Epithelial cell of esophagus (primary cell): ENCODE measurements around the gene SPATA6L.
A peak's percentile ranks its signal among the peaks of the same experiment; 100 is the strongest.

Source experiments
- DNase-seq: peaks from one replicate; pipeline ENCODE4 v3.0.0; 2010; ENCODE audit warnings: low read depth
- H3K4me3 ChIP-seq: 2 replicates; pipeline ENCODE4 v1.5.1; 2011; ENCODE audit warnings: mild to moderate bottlenecking, low read length, control low read depth
- CTCF ChIP-seq: IDR thresholded peaks from 2 replicates; pipeline ENCODE4 v1.5.1; 2011; ENCODE audit warnings: low read depth, mild to moderate bottlenecking, low read length, control low read depth, inconsistent platforms; ENCODE audit not compliant: insufficient read depth; ENCODE audit errors: missing control alignments

SPATA6L gene

GRCh38 chr9:4678679-4679267, 12.5 kb upstream of the SPATA6L start:
- DNase-seq: no peak
- TF ChIP-seq CTCF: no peak
- H3K4me3 ChIP-seq: peak overlapping the region; percentile 88

GRCh38 chr9:4677392-4677791, 11.1 kb upstream of the SPATA6L start:
- no peak overlapping the region for H3K4me3 ChIP-seq
- no peak for TF ChIP-seq CTCF
- DNase-seq: no peak

GRCh38 chr9:4674783-4675182, 8.5 kb upstream of the SPATA6L start:
- no peak overlapping the region for H3K4me3 ChIP-seq
- DNase-seq: peak; percentile 68
- TF ChIP-seq CTCF: no peak

- no peak for TF ChIP-seq CTCF
- no peak for DNase-seq
- H3K4me3 ChIP-seq: no peak overlapping the region
Measured at GRCh38 chr9:4671737-4672136, 5.5 kb upstream of the SPATA6L start.

- TF ChIP-seq CTCF: no peak
- no peak overlapping the region for H3K4me3 ChIP-seq
- DNase-seq: no peak
Measured at GRCh38 chr9:4670591-4670990, 4.3 kb upstream of the SPATA6L start.

- DNase-seq: no peak
- TF ChIP-seq CTCF: no peak
- no peak overlapping the region for H3K4me3 ChIP-seq
Measured at GRCh38 chr9:4669890-4670289, 3.6 kb upstream of the SPATA6L start.

GRCh38 chr9:4668604-4669003, 2.3 kb upstream of the SPATA6L start:
- H3K4me3 ChIP-seq: no peak overlapping the region
- no peak for DNase-seq
- TF ChIP-seq CTCF: no peak
